IMR-90 (cell line): ENCODE data around the gene WAC. TPM values are rescaled to one million over a fixed set of nuclear protein-coding genes. Genes with fewer than 3 reads are reported as not detected.

Experiments
- ATAC-seq: fragments of 200-7000 bp; cut with Tn5 transposase; 2 replicates; pipeline ENCODE4 v1.9.1; 2020; ENCODE audit warnings: low read depth, mild to moderate bottlenecking, moderate library complexity
- BruUV-seq: library from RNA; stranded (reverse); fragments of 400-500 nt; replicated peaks from 2 replicates; lab custom pipeline; 2021; lab: Mats Ljungman, UMichigan
- CTCF ChIA-PET: fragments of 300-600 bp; formaldehyde crosslinking; extraction: SDS; loops from one replicate; lab custom pipeline; 2021; ENCODE audit warnings: antibody characterized with exemption; lab: Yijun Ruan, JAX
- POLR2A ChIA-PET: fragments of 300-600 bp; sonication (Branson Sonifier 250); formaldehyde crosslinking; loops from one replicate; lab custom pipeline; 2022; ENCODE audit warnings: antibody characterized with exemption; ENCODE audit not compliant: unreplicated experiment; lab: Charles Lee
- DNase-seq: peaks from one replicate; pipeline ENCODE4 v3.0.0; 2013
- H2AFZ ChIP-seq: replicated peaks from 2 replicates; pipeline ENCODE3; 2013; ENCODE audit warnings: low read length, mild to moderate bottlenecking; ENCODE audit not compliant: poor library complexity
- H2AK5ac ChIP-seq: 2 replicates; pipeline ENCODE4 v1.6.1; 2013; ENCODE audit warnings: low read depth, low read length, inconsistent platforms
- H2AK9ac ChIP-seq: replicated peaks from 2 replicates; pipeline ENCODE3; 2013; ENCODE audit warnings: mild to moderate bottlenecking, low read depth, low read length, moderate library complexity; ENCODE audit not compliant: poor library complexity
- H2BK120ac ChIP-seq: 2 replicates; pipeline ENCODE4 v1.6.1; 2013; ENCODE audit warnings: low read depth, low read length, inconsistent platforms
- H2BK15ac ChIP-seq: 3 replicates; pipeline ENCODE4 v1.6.1; 2013; ENCODE audit warnings: low read depth, low read length, inconsistent platforms
- H2BK20ac ChIP-seq: 2 replicates; pipeline ENCODE4 v1.6.1; 2013; ENCODE audit warnings: low read depth, mild to moderate bottlenecking, inconsistent platforms, low read length, moderate library complexity
- H2BK5ac ChIP-seq: 2 replicates; pipeline ENCODE4 v1.6.1; 2013; ENCODE audit warnings: mild to moderate bottlenecking, low read depth, low read length, inconsistent platforms; ENCODE audit not compliant: poor library complexity, severe bottlenecking
- H3K14ac ChIP-seq: replicated peaks from 2 replicates; pipeline ENCODE4 v1.6.1; 2013; ENCODE audit warnings: low read depth, low read length, inconsistent platforms
- H3K18ac ChIP-seq: 2 replicates; pipeline ENCODE4 v1.6.1; 2013; ENCODE audit warnings: low read depth, low read length, control low read depth
- H3K23ac ChIP-seq: 2 replicates; pipeline ENCODE4 v1.6.1; 2013; ENCODE audit warnings: low read depth, low read length, inconsistent platforms
- H3K27ac ChIP-seq: 2 replicates; pipeline ENCODE4 v1.5.1; 2013; ENCODE audit warnings: mild to moderate bottlenecking, control low read depth, low read length; ENCODE audit not compliant: insufficient read depth
- H3K27me3 ChIP-seq: 2 replicates; pipeline ENCODE4 v1.6.1; 2013; ENCODE audit warnings: low read length; ENCODE audit not compliant: control insufficient read depth, insufficient read depth
- H3K36me3 ChIP-seq: 2 replicates; pipeline ENCODE4 v1.6.1; 2013; ENCODE audit warnings: low read length, mixed read lengths; ENCODE audit not compliant: control insufficient read depth, insufficient read depth
- H3K4ac ChIP-seq: 2 replicates; pipeline ENCODE4 v1.6.1; 2013; ENCODE audit warnings: low read depth, low read length, inconsistent platforms
- H3K4me1 ChIP-seq: 2 replicates; pipeline ENCODE4 v1.6.1; 2013; ENCODE audit warnings: low read length, mixed read lengths; ENCODE audit not compliant: control insufficient read depth, insufficient read depth
- H3K4me2 ChIP-seq: 2 replicates; pipeline ENCODE4 v1.6.1; 2013; ENCODE audit warnings: low read depth, mild to moderate bottlenecking, control low read depth, low read length, moderate library complexity
- H3K4me3 ChIP-seq: 2 replicates; pipeline ENCODE4 v1.5.1; 2013; ENCODE audit warnings: low read depth, mild to moderate bottlenecking, control low read depth, low read length, moderate library complexity; ENCODE audit not compliant: insufficient read depth
- H3K56ac ChIP-seq: 2 replicates; pipeline ENCODE4 v1.6.1; 2013; ENCODE audit warnings: low read length, inconsistent platforms; ENCODE audit not compliant: insufficient read depth; ENCODE audit errors: extremely low read depth
- H3K79me1 ChIP-seq, 2 experiments: 2 replicates each; pipeline ENCODE4 v1.6.1; 2013; ENCODE audit warnings: low read length in 2 of 2, inconsistent platforms in 1 of 2, low read depth in 1 of 2
- H3K9ac ChIP-seq: 2 replicates; pipeline ENCODE4 v1.6.1; 2013; ENCODE audit warnings: low read depth, low read length, control low read depth
- H3K9me1 ChIP-seq: 2 replicates; pipeline ENCODE4 v1.6.1; 2013; ENCODE audit warnings: low read length, inconsistent platforms; ENCODE audit not compliant: insufficient read depth
- H3K9me3 ChIP-seq: 2 replicates; pipeline ENCODE4 v1.6.1; 2013; ENCODE audit warnings: low read length; ENCODE audit not compliant: control insufficient read depth, insufficient read depth
- H4K20me1 ChIP-seq: 2 replicates; pipeline ENCODE4 v1.6.1; 2013; ENCODE audit warnings: low read length, inconsistent platforms; ENCODE audit not compliant: insufficient read depth
- H4K5ac ChIP-seq: 2 replicates; pipeline ENCODE4 v1.6.1; 2013; ENCODE audit warnings: mild to moderate bottlenecking, low read depth, low read length, control low read depth
- H4K8ac ChIP-seq, 2 experiments: 2 replicates each; pipeline ENCODE4 v1.6.1; 2013; ENCODE audit warnings: low read depth in 2 of 2, low read length in 2 of 2, control low read depth in 1 of 2, inconsistent platforms in 1 of 2
- H4K91ac ChIP-seq: 2 replicates; pipeline ENCODE4 v1.6.1; 2013; ENCODE audit warnings: low read depth, low read length, inconsistent platforms; ENCODE audit not compliant: insufficient read depth
- BHLHE40 ChIP-seq: fragments of 150-350 bp; IDR thresholded peaks from 2 replicates; pipeline ENCODE4 v1.6.1; 2016; ENCODE audit warnings: mild to moderate bottlenecking, low read depth, low read length
- CEBPB ChIP-seq: IDR thresholded peaks from 2 replicates; pipeline ENCODE4 v1.6.1; 2012; ENCODE audit warnings: low read depth, low read length, improper control_type of control experiment
- CHD1 ChIP-seq: IDR thresholded peaks from 2 replicates; pipeline ENCODE4 v1.6.1; 2012; ENCODE audit warnings: low read depth, low read length, improper control_type of control experiment
- CTCF ChIP-seq: conservative IDR thresholded peaks from 2 replicates; pipeline ENCODE4 v1.5.1; 2012; ENCODE audit warnings: mild to moderate bottlenecking, low read depth, low read length, improper control_type of control experiment
- FOS ChIP-seq: fragments of 150-350 bp; IDR thresholded peaks from 2 replicates; pipeline ENCODE4 v1.6.1; 2016; ENCODE audit warnings: low read depth, low read length
- MAFK ChIP-seq: IDR thresholded peaks from 2 replicates; pipeline ENCODE4 v1.6.1; 2012; ENCODE audit warnings: low read depth, low read length, improper control_type of control experiment
- MAZ ChIP-seq: IDR thresholded peaks from 2 replicates; pipeline ENCODE4 v1.6.1; 2012; ENCODE audit warnings: low read depth, mild to moderate bottlenecking, low read length, improper control_type of control experiment, moderate library complexity, borderline replicate concordance
- MXI1 ChIP-seq: IDR thresholded peaks from 2 replicates; pipeline ENCODE4 v1.6.1; 2012; ENCODE audit warnings: low read depth, mild to moderate bottlenecking, low read length, moderate library complexity, borderline replicate concordance
- NFE2L2 ChIP-seq: fragments of 150-350 bp; IDR thresholded peaks from 2 replicates; pipeline ENCODE4 v1.6.1; 2016; ENCODE audit warnings: low read depth, mild to moderate bottlenecking, low read length
- POLR2A ChIP-seq: IDR thresholded peaks from 2 replicates; pipeline ENCODE4 v1.6.1; 2012; ENCODE audit warnings: mild to moderate bottlenecking, low read depth, low read length
- RAD21 ChIP-seq: IDR thresholded peaks from 2 replicates; pipeline ENCODE4 v1.6.1; 2012; ENCODE audit warnings: low read length, improper control_type of control experiment
- RCOR1 ChIP-seq: IDR thresholded peaks from 2 replicates; pipeline ENCODE4 v1.6.1; 2012; ENCODE audit warnings: mild to moderate bottlenecking, low read length, improper control_type of control experiment; ENCODE audit not compliant: insufficient replicate concordance
- RFX5 ChIP-seq: IDR thresholded peaks from 2 replicates; pipeline ENCODE4 v1.8.0; 2012; ENCODE audit warnings: low read depth, mild to moderate bottlenecking, low read length, moderate library complexity
- SMC3 ChIP-seq: fragments of 150-350 bp; IDR thresholded peaks from 2 replicates; pipeline ENCODE4 v1.6.1; 2016; ENCODE audit warnings: low read depth, mild to moderate bottlenecking, antibody characterized with exemption, low read length, moderate library complexity
- WGBS, 2 experiments: methylation state at CpG; one replicate each; pipeline versions ENCODE4 v1.1.5 to v1.1.7; 2013; ENCODE audit warnings: missing lambda C conversion rate in 2 of 2; ENCODE audit not compliant: insufficient read length in 1 of 2; ENCODE audit errors: extremely low coverage in 2 of 2; 5-methylcytosine and 5-hydroxymethylcytosine counted together
- dilution Hi-C: fragments of 300-500 bp; cut with HindIII; formaldehyde crosslinking; loops from one replicate; pipeline ENCODE4 v1.14.3; 2018; ENCODE audit warnings: low sequenced_read_pairs; ENCODE audit not compliant: unreplicated experiment
- in situ Hi-C: fragments of 300-500 bp; cut with MboI; formaldehyde crosslinking; loops from 3 replicates; pipeline ENCODE4 v1.14.3; 2019; ENCODE audit warnings: low sequenced_read_pairs, inconsistent platforms, mixed read lengths
- intact Hi-C: fragments of 100-400 bp; cut with micrococcal nuclease; formaldehyde crosslinking; loops from 2 replicates; pipeline ENCODE4 v1.10.0; 2022
- polyA plus RNA-seq, 3 experiments: library from polyadenylated mRNA; depleted of rRNA; stranded (reverse); fragments of >200 nt; gene quantifications; 2 replicates each; pipeline ENCODE4 v1.2.3, GENCODE V29; 2012; ENCODE audit warnings: low replicate concordance in 1 of 3
- total RNA-seq: library from RNA; depleted of rRNA; stranded (reverse); fragments of >200 nt; gene quantifications from 2 replicates; pipeline ENCODE4 v1.2.3, GENCODE V29; 2012
- TF ChIP-seq, protein P1 (sequence below): fragments of 150-350 bp; IDR thresholded peaks from 2 replicates; pipeline ENCODE4 v1.6.1; 2016; ENCODE audit warnings: low read depth, mild to moderate bottlenecking, low read length, moderate library complexity, borderline replicate concordance
- TF ChIP-seq, protein P2 (sequence below): fragments of 150-350 bp; IDR thresholded peaks from 2 replicates; pipeline ENCODE4 v1.6.1; 2017; ENCODE audit warnings: mild to moderate bottlenecking, antibody characterized with exemption, low read length, low read depth

WAC gene
- total and polyA plus RNA-seq, 2 of the 4 experiments (the other 2 are of a cell fraction) = 39.6 to 52.2 TPM

DNA sequence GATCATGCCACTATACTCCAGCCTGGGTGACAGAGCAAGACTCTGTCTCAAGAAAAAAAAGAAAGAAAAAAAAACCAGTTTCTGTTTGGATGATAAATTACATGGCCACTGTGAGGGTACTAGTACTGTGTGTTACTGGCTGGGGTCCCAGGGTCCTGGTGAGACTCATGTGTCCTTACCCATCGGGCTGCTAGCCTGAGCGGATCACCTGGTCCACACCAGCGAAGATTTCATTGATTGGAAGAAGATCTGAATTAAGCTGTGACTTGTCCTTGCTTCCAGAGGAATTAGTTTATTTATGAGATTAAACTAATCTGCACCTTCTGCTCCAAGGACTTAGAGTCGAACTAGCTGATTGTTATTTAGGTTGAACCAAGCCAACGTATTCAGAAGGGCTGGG is 104.4 kb downstream of the WAC start:
- no peak overlapping the region for H2BK20ac ChIP-seq
- H2AK5ac ChIP-seq = no peak overlapping the region
- H4K20me1 ChIP-seq = no peaks in the 10 kb centered on the region
- no peak overlapping the region for H2AK9ac ChIP-seq
- peaks cover 22% of the 10 kb centered on the region for H3K27me3 ChIP-seq
- H2BK120ac ChIP-seq = no peak overlapping the region
- no peak overlapping the region for H4K8ac ChIP-seq
- POLR2A ChIA-PET = no interaction called here
- no CpG with 5 or more reads among the region's 5 CpGs for WGBS, 2 experiments
- no peak overlapping the region for H3K4me2 ChIP-seq
- dilution Hi-C loops = no loop called here
- BruUV-seq = no TSS peak
- no peaks in the 10 kb centered on the region for H3K36me3 ChIP-seq
- H3K9me1 ChIP-seq = no peaks in the 10 kb centered on the region
- ATAC-seq = no peak
- H2BK5ac ChIP-seq = no peak overlapping the region
- H4K5ac ChIP-seq = no peak overlapping the region
- no peak overlapping the region for H3K27ac ChIP-seq
- in situ Hi-C loops = no loop called here
- TF ChIP-seq MAFK (no peak), SMC3 (no peak), FOS (no peak), RAD21 (no peak), MXI1 (no peak), CTCF (no peak), MAZ (no peak), RCOR1 (no peak), RFX5 (no peak), CEBPB (no peak), BHLHE40 (no peak), NFE2L2 (no peak), POLR2A (no peak), CHD1 (no peak)
- TF ChIP-seq, protein P1, sequence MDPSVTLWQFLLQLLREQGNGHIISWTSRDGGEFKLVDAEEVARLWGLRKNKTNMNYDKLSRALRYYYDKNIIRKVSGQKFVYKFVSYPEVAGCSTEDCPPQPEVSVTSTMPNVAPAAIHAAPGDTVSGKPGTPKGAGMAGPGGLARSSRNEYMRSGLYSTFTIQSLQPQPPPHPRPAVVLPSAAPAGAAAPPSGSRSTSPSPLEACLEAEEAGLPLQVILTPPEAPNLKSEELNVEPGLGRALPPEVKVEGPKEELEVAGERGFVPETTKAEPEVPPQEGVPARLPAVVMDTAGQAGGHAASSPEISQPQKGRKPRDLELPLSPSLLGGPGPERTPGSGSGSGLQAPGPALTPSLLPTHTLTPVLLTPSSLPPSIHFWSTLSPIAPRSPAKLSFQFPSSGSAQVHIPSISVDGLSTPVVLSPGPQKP = no peak
- TF ChIP-seq, protein P2, sequence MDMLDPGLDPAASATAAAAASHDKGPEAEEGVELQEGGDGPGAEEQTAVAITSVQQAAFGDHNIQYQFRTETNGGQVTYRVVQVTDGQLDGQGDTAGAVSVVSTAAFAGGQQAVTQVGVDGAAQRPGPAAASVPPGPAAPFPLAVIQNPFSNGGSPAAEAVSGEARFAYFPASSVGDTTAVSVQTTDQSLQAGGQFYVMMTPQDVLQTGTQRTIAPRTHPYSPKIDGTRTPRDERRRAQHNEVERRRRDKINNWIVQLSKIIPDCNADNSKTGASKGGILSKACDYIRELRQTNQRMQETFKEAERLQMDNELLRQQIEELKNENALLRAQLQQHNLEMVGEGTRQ = no peak
- no peak overlapping the region for H3K4ac ChIP-seq
- no peaks in the 10 kb centered on the region for H3K9me3 ChIP-seq
- no peak overlapping the region for H3K9ac ChIP-seq
- H3K4me3 ChIP-seq = no peak overlapping the region
- H2BK15ac ChIP-seq = no peak overlapping the region
- H3K4me1 ChIP-seq = no peaks in the 10 kb centered on the region
- intact Hi-C loops = no loop called here
- H3K14ac ChIP-seq = no peak overlapping the region
- H3K18ac ChIP-seq = no peak overlapping the region
- no peak overlapping the region for H2AFZ ChIP-seq
- no peak overlapping the region for H3K56ac ChIP-seq
- no peak for DNase-seq
- H3K79me1 ChIP-seq = no peaks in the 10 kb centered on the region
- no peak overlapping the region for H3K23ac ChIP-seq
- CTCF ChIA-PET = interaction anchor here (0.7 kb wide), 1 partner anchor 12 kb away, joined by 4 read pairs; no protein-coding TSS in a partner anchor
- H4K91ac ChIP-seq = no peak overlapping the region
